T-helper 1 cell treated with Interleukin-12 subunit alpha and Interleukin-12 subunit beta and Interleukin-4 antibody, amounts not matched to agents 30 μg/mL and 1 μg/mL, for 36 hours (primary cell): ENCODE measurements around the gene RARA.

Source experiments
- H3K27ac Mint-ChIP-seq: one replicate; pipeline ENCODE4 v1.8.0; 2021; ENCODE audit warnings: mild to moderate bottlenecking, mixed read lengths
- H3K27me3 Mint-ChIP-seq: one replicate; pipeline ENCODE4 v1.8.0; 2021; ENCODE audit warnings: low read depth, mixed read lengths
- H3K36me3 Mint-ChIP-seq: one replicate; pipeline ENCODE4 v1.8.0; 2021; ENCODE audit warnings: low read depth, mixed read lengths
- H3K4me1 Mint-ChIP-seq: one replicate; pipeline ENCODE4 v1.8.0; 2021; ENCODE audit warnings: low read depth, mixed read lengths
- H3K4me3 Mint-ChIP-seq: one replicate; pipeline ENCODE4 v1.8.0; 2021; ENCODE audit warnings: mild to moderate bottlenecking, moderate library complexity, mixed read lengths
- H3K9me3 Mint-ChIP-seq: one replicate; pipeline ENCODE4 v1.8.0; 2021; ENCODE audit warnings: mixed read lengths

RARA gene

DNA sequence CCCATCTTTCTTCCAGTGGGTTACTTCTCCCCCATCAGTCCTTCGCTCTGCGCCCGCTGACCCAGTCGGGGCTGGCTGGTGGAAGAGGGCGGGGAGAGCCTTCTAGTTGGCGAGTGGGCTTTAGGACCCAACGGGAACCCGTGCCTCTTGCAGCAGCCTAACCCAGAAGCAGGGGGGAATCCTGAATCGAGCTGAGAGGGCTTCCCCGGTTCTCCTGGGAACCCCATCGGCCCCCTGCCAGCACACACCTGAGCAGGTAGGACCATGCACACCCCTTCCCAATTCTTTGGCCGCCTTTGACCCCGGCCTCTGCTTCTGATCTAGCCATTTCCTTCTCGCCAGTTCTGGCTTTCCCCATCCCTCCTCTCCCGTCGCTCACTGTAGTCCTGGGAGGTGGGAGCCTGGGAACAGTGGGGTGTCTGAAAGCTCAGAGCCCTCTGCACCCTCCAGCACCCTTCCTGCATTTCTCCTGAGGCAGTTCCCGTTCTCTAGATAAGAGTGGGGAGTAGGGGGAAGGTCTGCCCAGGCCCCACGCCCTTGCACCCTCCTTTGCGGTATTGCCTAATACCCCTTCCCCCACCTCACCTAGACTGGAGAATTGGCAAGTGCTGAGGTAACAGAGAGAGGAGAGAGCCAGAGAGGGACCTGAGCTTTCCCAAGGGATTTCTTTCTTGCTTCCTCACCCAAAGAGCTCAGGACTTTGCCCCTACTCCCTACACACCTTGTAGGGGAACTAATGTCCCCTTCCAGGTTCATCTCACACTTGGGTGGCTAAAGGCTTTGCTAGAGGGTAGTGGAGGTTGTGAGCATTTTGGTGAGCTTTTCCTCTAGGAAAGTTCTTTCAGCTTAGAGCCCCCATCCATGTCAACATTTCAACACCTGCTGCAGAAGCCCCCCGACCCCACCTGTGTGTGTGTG is at the start of gene RARA:
Gene RARA (plus strand): TSS at position 150 of the 918 bp plus-strand sequence. CDS start 22,039 bp downstream, outside the sequence.
- H3K4me1 Mint-ChIP-seq, result peaks cover 31% of the 10 kb centered on the region
- H3K27ac Mint-ChIP-seq, result no peak within 1 kb of the TSS
- H3K9me3 Mint-ChIP-seq, result no peaks in the 10 kb centered on the region
- H3K4me3 Mint-ChIP-seq, result no peak within 1 kb of the TSS
- H3K36me3 Mint-ChIP-seq, result peaks cover 6% of the 10 kb centered on the region
- no peaks in the 10 kb centered on the region for H3K27me3 Mint-ChIP-seq

DNA sequence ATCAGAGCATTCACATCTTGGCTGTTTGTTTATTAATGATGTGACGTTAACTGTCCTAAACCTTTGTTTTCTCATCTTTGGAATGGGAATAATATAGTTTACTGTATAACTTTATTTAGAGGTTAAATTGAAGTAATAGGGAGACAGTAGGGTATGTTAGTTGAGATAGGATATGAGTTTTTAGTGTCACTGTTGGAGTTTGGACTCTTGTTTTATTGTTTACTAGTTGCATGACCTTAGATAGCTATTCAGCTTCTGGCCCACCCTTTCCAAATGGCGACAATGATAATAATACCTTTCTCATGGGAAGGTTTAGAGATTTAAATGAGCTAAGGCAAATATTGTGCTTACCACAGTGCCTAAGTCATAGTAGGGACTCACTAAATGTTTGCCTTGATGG is 49.5 kb upstream of the RARA start:
- Mint-ChIP-seq H3K27ac (no peak overlapping the region), H3K9me3 (no peaks in the 10 kb centered on the region), H3K4me3 (no peak overlapping the region), H3K36me3 (peaks cover 28% of the 10 kb centered on the region), H3K4me1 (no peaks in the 10 kb centered on the region), H3K27me3 (no peaks in the 10 kb centered on the region)

DNA sequence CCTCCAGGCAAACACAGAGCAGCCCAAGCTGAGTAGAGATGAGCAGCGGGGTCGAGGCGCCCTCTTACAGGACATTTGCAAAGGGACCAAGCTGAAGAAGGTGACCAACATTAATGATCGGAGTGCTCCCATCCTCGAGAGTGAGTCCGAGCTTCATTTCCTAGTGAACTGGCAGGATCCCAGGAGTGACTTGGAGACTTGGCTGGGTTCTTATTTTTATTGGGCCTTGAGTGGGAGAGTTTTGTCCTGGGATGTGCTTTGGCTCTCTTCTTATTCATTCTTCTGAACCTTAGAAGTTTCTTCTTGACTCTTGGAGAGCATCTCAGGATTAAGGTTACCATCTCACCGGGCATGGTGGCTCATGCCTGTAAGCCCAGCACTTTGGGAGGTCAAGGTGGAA is 48.5 kb upstream of the RARA start:
- no peak overlapping the region for H3K27ac Mint-ChIP-seq
- no peaks in the 10 kb centered on the region for H3K27me3 Mint-ChIP-seq
- peaks cover 31% of the 10 kb centered on the region for H3K36me3 Mint-ChIP-seq
- H3K9me3 Mint-ChIP-seq, result no peaks in the 10 kb centered on the region
- H3K4me3 Mint-ChIP-seq, result no peak overlapping the region
- H3K4me1 Mint-ChIP-seq, result no peaks in the 10 kb centered on the region

DNA sequence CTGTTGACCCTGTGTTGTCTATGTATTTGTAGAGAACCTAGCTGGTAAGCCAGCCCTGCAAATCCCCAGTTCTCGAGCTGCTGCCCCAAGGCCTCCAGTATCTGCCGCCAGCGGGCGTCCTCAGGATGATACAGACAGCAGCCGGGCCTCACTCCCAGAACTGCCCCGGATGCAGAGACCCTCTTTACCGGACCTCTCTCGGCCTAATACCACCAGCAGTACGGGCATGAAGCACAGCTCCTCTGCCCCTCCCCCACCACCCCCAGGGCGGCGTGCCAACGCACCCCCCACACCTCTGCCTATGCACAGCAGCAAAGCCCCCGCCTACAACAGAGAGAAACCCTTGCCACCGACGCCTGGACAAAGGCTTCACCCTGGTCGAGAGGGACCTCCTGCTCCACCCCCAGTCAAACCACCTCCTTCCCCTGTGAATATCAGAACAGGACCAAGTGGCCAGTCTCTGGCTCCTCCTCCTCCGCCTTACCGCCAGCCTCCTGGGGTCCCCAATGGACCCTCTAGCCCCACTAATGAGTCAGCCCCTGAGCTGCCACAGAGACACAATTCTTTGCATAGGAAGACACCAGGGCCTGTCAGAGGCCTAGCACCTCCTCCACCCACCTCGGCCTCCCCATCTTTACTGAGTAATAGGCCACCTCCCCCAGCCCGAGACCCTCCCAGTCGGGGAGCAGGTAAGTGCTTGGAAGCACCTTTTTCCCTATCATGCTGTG is 44.4 kb upstream of the RARA start:
- peaks cover 17% of the 10 kb centered on the region for H3K36me3 Mint-ChIP-seq
- H3K27me3 Mint-ChIP-seq, result no peaks in the 10 kb centered on the region
- H3K9me3 Mint-ChIP-seq, result no peaks in the 10 kb centered on the region
- H3K4me1 Mint-ChIP-seq, result no peaks in the 10 kb centered on the region
- H3K27ac Mint-ChIP-seq, result peak overlapping the region; percentile 62
- H3K4me3 Mint-ChIP-seq, result no peak overlapping the region

DNA sequence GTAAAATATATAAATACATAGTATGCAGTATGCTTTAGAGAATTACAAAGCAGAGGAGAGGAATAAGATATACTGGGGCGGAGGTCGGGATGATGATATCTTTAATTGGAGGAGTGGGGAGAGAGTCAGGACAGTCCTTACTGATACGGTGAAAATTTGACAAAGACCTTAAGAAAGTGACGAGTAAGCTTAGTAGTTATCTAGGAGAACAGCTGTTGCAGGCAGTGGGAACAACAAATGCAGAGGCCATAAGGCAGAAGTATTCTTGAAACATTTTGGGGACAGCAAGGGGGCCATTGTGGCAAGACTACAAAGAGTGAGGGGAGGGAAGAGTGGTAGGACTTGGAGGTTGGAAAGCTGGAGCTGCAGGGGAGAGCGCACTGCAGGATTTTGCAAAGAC is 43.6 kb upstream of the RARA start:
- H3K4me3 Mint-ChIP-seq, result no peak overlapping the region
- H3K27ac Mint-ChIP-seq, result no peak overlapping the region
- no peaks in the 10 kb centered on the region for H3K9me3 Mint-ChIP-seq
- H3K27me3 Mint-ChIP-seq, result no peaks in the 10 kb centered on the region
- H3K4me1 Mint-ChIP-seq, result no peaks in the 10 kb centered on the region
- peaks cover 16% of the 10 kb centered on the region for H3K36me3 Mint-ChIP-seq

DNA sequence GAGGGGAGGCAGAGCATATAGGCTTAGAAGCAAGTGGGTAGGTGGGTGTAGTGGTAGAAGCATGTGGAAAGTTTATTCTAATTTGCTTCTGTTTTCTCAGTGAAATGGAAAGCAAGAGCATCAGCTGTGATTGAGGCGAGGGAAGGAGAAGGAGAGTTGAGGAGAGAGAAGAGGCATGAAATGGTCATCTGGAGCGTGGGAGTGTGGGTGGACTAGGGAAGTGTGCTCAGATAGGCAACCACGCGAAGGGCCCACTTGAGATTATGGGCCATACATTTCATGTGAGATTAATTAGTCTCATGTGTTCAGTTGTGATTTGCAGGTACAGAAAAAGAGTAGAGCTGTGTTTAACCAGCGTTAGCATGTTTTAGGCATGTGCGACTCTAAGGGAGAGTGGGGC is 42.1 kb upstream of the RARA start:
- H3K9me3 Mint-ChIP-seq, result no peaks in the 10 kb centered on the region
- no peak overlapping the region for H3K27ac Mint-ChIP-seq
- H3K4me1 Mint-ChIP-seq, result no peaks in the 10 kb centered on the region
- no peak overlapping the region for H3K4me3 Mint-ChIP-seq
- peaks cover 12% of the 10 kb centered on the region for H3K36me3 Mint-ChIP-seq
- no peaks in the 10 kb centered on the region for H3K27me3 Mint-ChIP-seq

DNA sequence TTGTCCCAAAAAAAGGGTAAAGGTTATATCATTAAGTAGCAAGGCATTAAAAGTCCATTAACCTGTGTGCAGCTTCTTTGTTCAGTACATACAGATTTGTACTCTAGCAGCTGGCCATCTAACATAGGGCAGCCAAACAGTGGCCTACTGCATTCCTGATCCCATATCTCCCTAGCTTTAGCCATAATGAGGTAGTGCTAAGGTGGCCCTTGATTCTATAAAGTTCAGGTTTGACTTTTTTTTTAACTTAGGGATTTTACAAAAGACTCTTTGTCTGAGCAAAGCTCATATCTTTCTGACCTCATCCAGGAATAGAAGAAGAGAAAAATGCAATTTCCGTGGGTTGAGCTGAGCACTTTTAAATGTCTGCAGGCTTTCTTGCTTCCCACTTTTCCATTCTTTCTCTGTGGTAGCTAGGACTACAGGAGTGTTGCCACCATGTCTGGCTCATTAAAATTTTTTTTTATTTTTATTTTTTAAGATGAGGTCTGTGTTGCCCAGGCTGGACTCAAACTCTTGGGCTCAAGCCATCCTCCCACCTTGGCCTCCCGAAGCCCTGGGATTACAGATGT is 40.8 kb upstream of the RARA start:
- H3K27ac Mint-ChIP-seq, result no peak overlapping the region
- no peaks in the 10 kb centered on the region for H3K27me3 Mint-ChIP-seq
- H3K4me1 Mint-ChIP-seq, result no peaks in the 10 kb centered on the region
- H3K9me3 Mint-ChIP-seq, result no peaks in the 10 kb centered on the region
- no peak overlapping the region for H3K4me3 Mint-ChIP-seq
- peaks cover 12% of the 10 kb centered on the region for H3K36me3 Mint-ChIP-seq

DNA sequence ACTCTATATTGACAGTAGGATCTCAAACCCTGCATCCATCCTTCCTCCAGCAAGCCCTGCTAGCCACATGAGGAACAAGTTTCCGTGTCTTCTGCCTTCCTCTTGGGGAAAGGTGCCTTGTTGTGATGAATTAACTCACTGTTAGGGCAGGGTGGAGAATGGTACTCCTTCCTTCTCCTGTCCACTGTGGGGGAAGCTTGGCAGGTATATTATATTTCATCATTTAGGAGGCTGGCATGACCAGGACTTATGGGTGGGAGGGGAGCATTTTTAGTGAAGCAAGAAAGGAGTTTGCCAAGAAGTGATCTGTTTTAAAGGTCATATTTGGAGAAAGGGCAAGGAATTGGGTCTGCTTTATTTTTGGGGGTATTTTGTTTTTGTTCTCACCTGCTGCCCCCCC is 30.6 kb upstream of the RARA start:
- Mint-ChIP-seq H3K9me3 (no peaks in the 10 kb centered on the region), H3K36me3 (peaks cover 46% of the 10 kb centered on the region), H3K27me3 (no peaks in the 10 kb centered on the region), H3K27ac (no peak overlapping the region), H3K4me3 (no peak overlapping the region), H3K4me1 (peaks cover 10% of the 10 kb centered on the region)

DNA sequence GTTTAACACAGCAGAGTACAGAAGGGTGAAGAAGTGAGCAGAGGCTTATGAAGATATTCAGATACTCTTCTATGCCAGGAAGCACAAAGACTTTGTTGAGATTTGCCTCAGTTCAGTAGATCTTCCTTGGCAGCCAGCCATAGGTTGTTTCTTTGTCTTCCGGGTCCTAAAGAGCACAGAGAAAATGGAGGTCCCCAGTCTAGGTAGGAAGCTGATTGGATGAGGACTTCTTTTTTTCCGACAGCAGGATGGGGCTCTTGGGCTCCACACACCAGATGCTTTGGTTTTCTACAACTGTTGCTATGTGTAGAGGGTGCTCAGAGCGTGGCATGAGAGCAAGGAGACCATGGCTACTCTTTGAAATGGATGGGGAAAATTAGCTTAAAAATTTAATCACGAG is 29.6 kb upstream of the RARA start:
- Mint-ChIP-seq H3K4me3 (no peak overlapping the region), H3K9me3 (no peaks in the 10 kb centered on the region), H3K4me1 (peaks cover 18% of the 10 kb centered on the region), H3K27me3 (no peaks in the 10 kb centered on the region), H3K36me3 (peaks cover 46% of the 10 kb centered on the region), H3K27ac (no peak overlapping the region)

DNA sequence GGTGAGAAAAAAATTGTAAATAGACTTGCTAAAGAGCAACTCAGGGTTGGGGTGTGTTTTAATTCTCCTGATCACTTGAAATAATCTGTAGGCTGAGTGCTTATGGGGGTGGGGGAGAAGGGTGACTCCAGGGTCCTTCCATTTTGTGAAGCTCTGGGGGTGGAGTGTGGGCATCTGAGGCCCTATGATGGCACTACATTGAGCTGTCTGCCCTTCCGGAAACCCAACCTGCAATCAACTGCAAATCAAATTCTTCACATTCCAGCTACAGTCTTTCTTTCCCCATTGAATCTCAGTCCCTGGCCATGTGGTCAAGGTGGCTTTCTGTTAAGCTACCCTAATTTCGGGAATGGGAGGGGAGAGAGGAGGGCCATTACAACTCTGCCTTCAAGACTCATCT is 27.3 kb upstream of the RARA start:
- no peak overlapping the region for H3K27ac Mint-ChIP-seq
- H3K4me3 Mint-ChIP-seq, result no peak overlapping the region
- peaks cover 22% of the 10 kb centered on the region for H3K4me1 Mint-ChIP-seq
- H3K36me3 Mint-ChIP-seq, result peaks cover 36% of the 10 kb centered on the region
- no peaks in the 10 kb centered on the region for H3K27me3 Mint-ChIP-seq
- H3K9me3 Mint-ChIP-seq, result no peaks in the 10 kb centered on the region

DNA sequence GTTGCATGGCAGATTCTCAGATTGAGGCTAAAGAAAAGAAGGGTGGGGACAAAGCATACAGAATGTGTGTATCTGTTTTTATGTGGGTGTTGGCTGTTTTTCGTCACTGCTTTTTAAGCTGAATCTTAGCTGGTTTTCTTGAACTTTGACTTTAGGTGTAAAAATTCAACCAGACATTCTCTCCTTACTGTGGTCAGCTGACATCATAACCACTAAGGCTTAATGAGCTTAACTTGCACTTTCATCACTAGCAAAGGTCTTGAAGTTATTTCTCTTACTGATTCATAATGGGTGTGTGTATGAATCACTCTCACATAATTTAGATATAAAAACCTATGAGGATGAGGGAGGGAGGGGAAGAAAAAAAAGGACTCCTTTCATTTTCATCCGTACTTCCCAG is 25.3 kb upstream of the RARA start:
- H3K36me3 Mint-ChIP-seq, result peaks cover 28% of the 10 kb centered on the region
- no peak overlapping the region for H3K4me3 Mint-ChIP-seq
- H3K27ac Mint-ChIP-seq, result peak overlapping the region; percentile 50
- H3K27me3 Mint-ChIP-seq, result no peaks in the 10 kb centered on the region
- peaks cover 32% of the 10 kb centered on the region for H3K4me1 Mint-ChIP-seq
- no peaks in the 10 kb centered on the region for H3K9me3 Mint-ChIP-seq

DNA sequence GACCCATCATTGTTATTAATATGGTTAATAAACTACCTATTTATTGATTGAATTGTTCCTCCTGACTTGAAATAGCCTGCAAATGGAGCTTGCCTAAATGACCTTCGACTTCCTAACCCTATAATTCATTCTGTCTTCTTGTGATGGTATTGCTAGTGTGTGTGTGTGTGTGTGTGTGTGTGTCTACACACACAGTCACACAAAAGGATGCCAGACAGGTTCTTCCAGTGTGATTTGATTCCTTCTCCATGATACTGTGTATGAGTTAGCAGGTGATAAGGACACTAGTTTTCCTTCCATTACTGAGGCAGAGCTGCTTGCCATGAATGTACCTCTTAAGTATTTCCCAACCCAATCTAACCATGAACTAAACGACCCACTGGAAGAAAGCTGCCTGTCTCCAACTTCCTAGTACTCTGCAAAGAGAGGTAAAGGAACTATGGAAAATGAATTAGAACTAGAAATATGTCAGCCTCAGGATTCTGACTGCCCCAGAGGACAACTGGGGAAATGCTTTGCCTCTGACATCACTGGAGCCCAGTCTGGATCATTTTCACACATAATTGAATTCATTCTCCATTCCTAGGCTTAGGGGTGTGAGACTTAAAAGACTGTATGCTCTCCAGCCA is 24.8 kb upstream of the RARA start:
- Mint-ChIP-seq H3K27ac (no peak overlapping the region), H3K27me3 (no peaks in the 10 kb centered on the region), H3K9me3 (no peaks in the 10 kb centered on the region)

DNA sequence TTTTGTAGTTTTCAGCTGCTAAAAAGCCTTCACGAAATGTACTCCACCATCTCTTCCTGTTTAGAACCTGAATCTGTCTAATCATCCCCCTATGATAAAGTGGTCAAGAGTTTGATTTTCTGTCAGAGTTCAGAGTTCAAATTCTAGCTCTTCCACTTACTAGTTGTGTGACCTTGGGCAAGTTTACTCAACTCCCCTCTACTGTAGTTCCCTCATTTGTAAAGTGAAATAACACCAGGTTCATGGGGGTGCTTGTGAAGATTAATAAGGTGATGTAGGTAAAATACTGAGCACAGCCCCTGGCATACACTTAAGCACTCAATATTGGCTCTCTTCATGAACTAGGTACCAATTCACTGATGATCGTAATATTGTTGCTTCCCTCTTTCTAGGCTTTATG is 22.5 kb upstream of the RARA start:
- Mint-ChIP-seq H3K4me3 (no peak overlapping the region), H3K27ac (no peak overlapping the region), H3K4me1 (peaks cover 48% of the 10 kb centered on the region), H3K27me3 (no peaks in the 10 kb centered on the region), H3K36me3 (peaks cover 33% of the 10 kb centered on the region), H3K9me3 (no peaks in the 10 kb centered on the region)

More for the DNA sequence above, 24.8 kb upstream of the RARA start:
- Mint-ChIP-seq H3K4me3 (no peak overlapping the region), H3K36me3 (peaks cover 31% of the 10 kb centered on the region), H3K4me1 (peaks cover 35% of the 10 kb centered on the region)

DNA sequence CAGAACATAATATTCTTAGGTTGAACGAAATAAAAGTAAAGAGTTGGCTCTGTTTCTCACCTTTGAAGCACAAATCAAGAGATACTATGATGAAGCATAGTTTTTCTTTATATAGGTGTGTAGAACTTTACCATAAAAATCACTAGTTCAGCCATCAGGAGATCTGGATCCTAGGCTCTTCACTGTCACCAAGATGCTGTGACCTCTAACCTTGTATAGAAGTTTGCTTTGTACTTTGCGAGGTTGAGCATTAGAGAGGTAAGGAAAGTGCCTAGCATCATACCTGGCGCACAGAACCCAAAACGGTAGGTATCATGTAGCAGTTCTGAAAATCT is 21.9 kb upstream of the RARA start:
- Mint-ChIP-seq H3K27me3 (no peaks in the 10 kb centered on the region), H3K9me3 (no peaks in the 10 kb centered on the region), H3K4me3 (peak overlapping the region; percentile 100), H3K27ac (peak overlapping the region; percentile 97), H3K4me1 (peaks cover 43% of the 10 kb centered on the region), H3K36me3 (peaks cover 32% of the 10 kb centered on the region)
